SKM-1 (cell line): ENCODE results near the gene NWD2.
A peak's percentile ranks its signal among the peaks of the same experiment; 100 is the strongest.

ENCODE experiments used
- DNase-seq: peaks from one replicate; lab custom pipeline; 2025; ENCODE audit not compliant: unreplicated experiment; lab: John Stamatoyannopoulos, UW

The NWD2 gene

GRCh38 chr4:37438564-37439279, 194.2 kb downstream of the NWD2 start:
- DNase-seq, result no peak

- no peak for DNase-seq
Measured at GRCh38 chr4:37439809-37440474, 195.4 kb downstream of the NWD2 start.

- DNase-seq, result no peak
Measured at GRCh38 chr4:37440501-37440900, 196.0 kb downstream of the NWD2 start.

GRCh38 chr4:37441231-37442061, 196.9 kb downstream of the NWD2 start:
- DNase-seq, result no peak

GRCh38 chr4:37442062-37442323, 197.4 kb downstream of the NWD2 start:
- DNase-seq, result no peak

GRCh38 chr4:37443137-37443536, 198.6 kb downstream of the NWD2 start:
- DNase-seq, result no peak

- no peak for DNase-seq
Measured at GRCh38 chr4:37445023-37445422, 200.5 kb downstream of the NWD2 start.

- DNase-seq, result no peak
Measured at GRCh38 chr4:37446016-37446415, 201.5 kb downstream of the NWD2 start.

GRCh38 chr4:37447886-37448285, 203.3 kb downstream of the NWD2 start:
- DNase-seq, result no peak

- DNase-seq, result no peak
Measured at GRCh38 chr4:37450309-37450708, 205.8 kb downstream of the NWD2 start.

GRCh38 chr4:37450911-37451310, 206.4 kb downstream of the NWD2 start:
- no peak for DNase-seq

GRCh38 chr4:37451656-37452055, 207.1 kb downstream of the NWD2 start:
- no peak for DNase-seq

- peak; percentile 67 for DNase-seq
Measured at GRCh38 chr4:37452952-37453280, 208.4 kb downstream of the NWD2 start.

- no peak for DNase-seq
Measured at GRCh38 chr4:37453281-37453998, 208.9 kb downstream of the NWD2 start.

GRCh38 chr4:37453999-37454800, 209.7 kb downstream of the NWD2 start:
- no peak for DNase-seq

- DNase-seq, result no peak
Measured at GRCh38 chr4:37455301-37456131, 211.0 kb downstream of the NWD2 start.

GRCh38 chr4:37461801-37462200, 217.3 kb downstream of the NWD2 start:
- no peak for DNase-seq

GRCh38 chr4:37463033-37463856, 218.7 kb downstream of the NWD2 start:
- no peak for DNase-seq
